Measurements from ENCODE around the gene STC2.

DNA sequence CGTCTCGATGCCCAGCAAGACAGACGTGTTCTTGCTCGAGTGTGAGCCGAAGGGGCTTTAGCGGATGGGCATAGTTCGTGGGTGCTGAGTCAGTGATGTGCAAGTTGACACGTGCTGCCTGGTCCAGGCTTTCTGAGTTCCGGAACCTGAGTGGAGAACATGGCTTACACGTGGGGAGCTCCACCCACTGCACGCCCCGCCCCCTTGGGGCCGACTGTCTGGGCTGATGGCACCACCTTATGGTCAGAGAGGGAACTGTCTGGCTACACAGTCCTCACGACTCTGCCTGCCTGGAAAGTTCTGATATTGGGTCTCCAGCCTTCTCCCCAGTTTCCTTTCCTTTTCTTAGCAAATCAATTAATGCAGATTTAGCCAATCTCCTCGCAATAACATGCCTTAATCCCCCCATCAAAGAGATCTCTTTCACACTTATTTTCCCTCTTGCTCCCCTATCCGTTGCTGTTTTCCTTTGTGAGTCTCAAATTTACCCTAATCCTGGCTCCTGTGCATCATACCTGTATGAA, 3.8 kb upstream of the STC2 start:
- TF ChIP-seq, protein P1, sequence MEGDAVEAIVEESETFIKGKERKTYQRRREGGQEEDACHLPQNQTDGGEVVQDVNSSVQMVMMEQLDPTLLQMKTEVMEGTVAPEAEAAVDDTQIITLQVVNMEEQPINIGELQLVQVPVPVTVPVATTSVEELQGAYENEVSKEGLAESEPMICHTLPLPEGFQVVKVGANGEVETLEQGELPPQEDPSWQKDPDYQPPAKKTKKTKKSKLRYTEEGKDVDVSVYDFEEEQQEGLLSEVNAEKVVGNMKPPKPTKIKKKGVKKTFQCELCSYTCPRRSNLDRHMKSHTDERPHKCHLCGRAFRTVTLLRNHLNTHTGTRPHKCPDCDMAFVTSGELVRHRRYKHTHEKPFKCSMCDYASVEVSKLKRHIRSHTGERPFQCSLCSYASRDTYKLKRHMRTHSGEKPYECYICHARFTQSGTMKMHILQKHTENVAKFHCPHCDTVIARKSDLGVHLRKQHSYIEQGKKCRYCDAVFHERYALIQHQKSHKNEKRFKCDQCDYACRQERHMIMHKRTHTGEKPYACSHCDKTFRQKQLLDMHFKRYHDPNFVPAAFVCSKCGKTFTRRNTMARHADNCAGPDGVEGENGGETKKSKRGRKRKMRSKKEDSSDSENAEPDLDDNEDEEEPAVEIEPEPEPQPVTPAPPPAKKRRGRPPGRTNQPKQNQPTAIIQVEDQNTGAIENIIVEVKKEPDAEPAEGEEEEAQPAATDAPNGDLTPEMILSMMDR (conservative IDR thresholded peaks at IDR 0.05; ENCODE audit: low read depth, low read length) = peak; percentile 86
- TF ChIP-seq POLR2A (IDR thresholded peaks at IDR 0.05; ENCODE audit: low read depth, low read length) (no peak), MXI1 (IDR thresholded peaks at IDR 0.05; ENCODE audit: borderline replicate concordance, low read depth, low read length) (peak; percentile 93), CEBPB (IDR thresholded peaks at IDR 0.05; ENCODE audit: low read depth, low read length) (no peak), FOS (IDR thresholded peaks at IDR 0.05; ENCODE audit: low read depth, low read length) (no peak), MAZ (IDR thresholded peaks at IDR 0.05; ENCODE audit: borderline replicate concordance, low read depth, low read length) (no peak; the same call in 1 of the 2 replicates), BHLHE40 (IDR thresholded peaks at IDR 0.05; ENCODE audit: low read depth, low read length) (peak; percentile 79), RAD21 (IDR thresholded peaks at IDR 0.05; ENCODE audit: low read length) (peak; percentile 91), RFX5 (IDR thresholded peaks at IDR 0.05; ENCODE audit: low read depth, low read length) (no peak), CHD1 (IDR thresholded peaks at IDR 0.05; ENCODE audit: low read depth, low read length) (no peak)
- TF ChIP-seq, protein P2, sequence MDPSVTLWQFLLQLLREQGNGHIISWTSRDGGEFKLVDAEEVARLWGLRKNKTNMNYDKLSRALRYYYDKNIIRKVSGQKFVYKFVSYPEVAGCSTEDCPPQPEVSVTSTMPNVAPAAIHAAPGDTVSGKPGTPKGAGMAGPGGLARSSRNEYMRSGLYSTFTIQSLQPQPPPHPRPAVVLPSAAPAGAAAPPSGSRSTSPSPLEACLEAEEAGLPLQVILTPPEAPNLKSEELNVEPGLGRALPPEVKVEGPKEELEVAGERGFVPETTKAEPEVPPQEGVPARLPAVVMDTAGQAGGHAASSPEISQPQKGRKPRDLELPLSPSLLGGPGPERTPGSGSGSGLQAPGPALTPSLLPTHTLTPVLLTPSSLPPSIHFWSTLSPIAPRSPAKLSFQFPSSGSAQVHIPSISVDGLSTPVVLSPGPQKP (IDR thresholded peaks at IDR 0.05; ENCODE audit: borderline replicate concordance, low read depth, low read length) = no peak
- TF ChIP-seq, protein P3, sequence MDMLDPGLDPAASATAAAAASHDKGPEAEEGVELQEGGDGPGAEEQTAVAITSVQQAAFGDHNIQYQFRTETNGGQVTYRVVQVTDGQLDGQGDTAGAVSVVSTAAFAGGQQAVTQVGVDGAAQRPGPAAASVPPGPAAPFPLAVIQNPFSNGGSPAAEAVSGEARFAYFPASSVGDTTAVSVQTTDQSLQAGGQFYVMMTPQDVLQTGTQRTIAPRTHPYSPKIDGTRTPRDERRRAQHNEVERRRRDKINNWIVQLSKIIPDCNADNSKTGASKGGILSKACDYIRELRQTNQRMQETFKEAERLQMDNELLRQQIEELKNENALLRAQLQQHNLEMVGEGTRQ (IDR thresholded peaks at IDR 0.05; ENCODE audit: low read depth, low read length) = peak; percentile 80

Data from IMR-90 (cell line).